Inflammatory macrophage (primary cell): Measurements from ENCODE around the gene CORO7.
"Not testable (repeated sequence)": the region's sequence is repeated elsewhere in the genome, so short reads cannot be mapped to it uniquely, and the experiment has no call there.

Experiments
- DNase-seq, 2 donors: peaks; one replicate each; pipeline ENCODE4 v3.0.0-alpha.2; 2020 to 2022

Gene CORO7

DNA sequence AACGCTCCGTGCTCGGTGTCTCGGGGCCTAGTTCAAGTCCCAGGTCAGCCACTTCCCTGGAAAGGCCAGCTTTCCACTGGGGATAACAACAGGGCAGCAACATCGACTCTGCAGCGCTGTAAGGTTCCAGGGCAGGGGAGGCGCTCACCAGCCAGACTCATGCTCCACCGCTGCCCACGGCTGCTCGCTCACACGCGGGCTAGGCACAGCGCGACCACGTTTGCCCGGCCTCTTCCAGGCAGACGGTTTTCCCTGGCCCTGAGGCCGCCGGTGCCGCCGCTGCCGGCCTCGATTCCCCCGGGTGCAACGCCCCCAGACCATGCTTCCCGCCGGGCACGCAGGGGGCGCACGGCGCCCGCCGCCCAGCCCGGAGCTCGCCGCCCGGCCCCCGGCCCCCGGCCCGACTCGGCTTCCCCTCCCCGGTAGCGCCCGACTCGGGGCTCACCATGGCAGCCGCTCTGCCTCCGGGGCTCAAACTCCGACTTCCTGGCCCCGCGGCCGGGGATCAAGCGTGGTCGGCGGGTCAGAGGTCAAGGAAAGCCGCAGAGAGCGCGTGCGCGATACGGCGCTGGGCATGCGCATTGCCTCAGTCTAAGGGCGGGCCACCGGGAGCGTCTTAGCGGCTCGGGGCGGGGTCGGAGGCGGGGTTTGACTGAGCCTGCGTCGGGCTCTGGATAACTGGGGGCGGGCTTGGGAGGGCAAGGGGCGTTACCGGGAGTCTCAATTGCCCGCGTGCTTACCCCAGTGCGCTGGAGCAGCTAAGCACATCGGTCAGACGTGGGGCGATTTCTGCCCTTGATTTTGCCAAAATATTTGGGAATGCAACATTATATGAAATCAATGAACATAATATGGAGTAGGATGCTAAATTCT lies 65.4 kb downstream of the CORO7 start, which contains the start of gene PAM16:
PAM16 (minus strand) TSS at position 535 of the 873 bp plus-strand sequence; CDS start at position 448, 87 bp downstream.
- peak; percentile 97 for DNase-seq

DNA sequence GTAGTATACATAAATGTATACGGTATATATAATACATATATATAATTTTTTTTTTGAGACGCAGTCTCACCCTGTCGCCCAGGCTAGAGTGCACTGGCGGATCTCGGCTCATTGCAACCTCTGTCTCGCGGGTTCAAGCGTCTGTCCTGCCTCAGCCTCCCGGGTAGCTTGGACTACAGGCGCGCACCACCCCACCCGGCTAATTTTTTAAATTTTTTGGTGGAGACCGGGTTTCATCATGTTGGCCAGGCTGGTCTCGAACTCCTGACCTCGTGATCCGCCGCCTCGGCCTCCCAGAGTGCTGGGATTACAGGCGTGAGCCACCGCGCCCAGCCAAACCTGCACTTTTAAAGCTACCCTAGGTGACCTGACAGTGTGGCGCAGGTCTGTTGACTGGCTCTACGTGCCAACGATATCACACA lies 66.0 kb downstream of the CORO7 start:
- no peak for DNase-seq

- no peak for DNase-seq
These were observed 67.1 kb downstream of the CORO7 start for GRCh38 chr16:4349332-4349731.

- no peak for DNase-seq
These were observed 68.5 kb downstream of the CORO7 start for GRCh38 chr16:4347765-4348509.

- DNase-seq: peak; percentile 82 to 87
These were observed 69.4 kb downstream of the CORO7 start for GRCh38 chr16:4347010-4347409.

GRCh38 chr16:4345836-4346781 lies 70.3 kb downstream of the CORO7 start:
- peak; percentile 55 to 70 for DNase-seq

- no peak for DNase-seq
These were observed 71.2 kb downstream of the CORO7 start for GRCh38 chr16:4344983-4345835.

DNA sequence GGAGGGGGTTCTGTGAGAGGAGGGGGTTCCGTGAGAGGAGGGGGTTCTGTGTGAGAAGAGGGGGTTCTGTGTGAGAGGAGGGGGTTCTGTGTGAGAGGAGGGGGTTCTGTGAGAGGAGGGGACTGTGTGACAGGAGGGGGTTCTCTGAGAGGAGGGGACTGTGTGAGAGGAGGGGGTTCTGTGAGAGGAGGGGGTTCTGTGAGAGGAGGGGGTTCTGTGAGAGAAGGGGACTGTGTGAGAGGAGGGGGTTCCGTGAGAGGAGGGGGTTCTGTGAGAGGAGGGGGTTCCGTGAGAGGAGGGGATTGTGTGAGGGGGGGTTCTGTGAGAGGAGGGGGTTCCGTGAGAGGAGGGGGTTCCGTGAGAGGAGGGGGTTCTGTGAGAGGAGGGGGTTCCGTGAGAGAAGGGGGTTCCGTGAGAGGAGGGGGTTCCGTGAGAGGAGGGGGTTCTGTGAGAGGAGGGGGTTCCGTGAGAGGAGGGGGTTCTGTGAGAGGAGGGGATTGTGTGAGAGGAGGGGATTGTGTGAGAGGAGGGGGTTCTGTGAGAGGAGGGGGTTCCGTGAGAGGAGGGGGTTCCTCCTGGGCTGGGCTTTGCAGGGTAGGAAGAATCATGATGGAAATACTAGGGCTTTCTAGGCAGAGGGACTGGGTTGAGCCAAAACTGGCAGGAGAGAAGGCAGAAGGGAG lies 72.0 kb downstream of the CORO7 start:
- DNase-seq: not testable (repeated sequence)

- DNase-seq: no peak
These were observed 73.3 kb downstream of the CORO7 start for GRCh38 chr16:4342866-4343744.

DNA sequence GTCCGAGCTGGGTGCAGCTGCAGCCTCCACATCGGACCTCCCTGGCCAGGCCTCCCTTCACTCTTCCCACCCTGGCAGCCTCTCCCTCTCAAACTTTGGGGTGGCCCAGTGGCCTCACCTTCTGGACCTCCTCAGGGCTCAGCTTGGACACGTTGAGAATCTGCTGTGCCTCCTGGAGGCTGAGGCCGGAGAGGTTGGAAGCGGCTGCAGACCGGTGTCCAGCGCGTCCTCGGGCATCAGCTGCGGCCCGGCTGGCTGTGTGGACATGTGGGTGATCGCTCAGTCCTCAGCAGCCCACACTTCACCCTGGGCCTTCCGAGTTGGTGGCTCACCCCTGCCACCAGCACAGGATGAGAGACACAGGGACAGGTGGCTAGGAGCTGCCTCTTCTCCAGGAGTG lies 75.1 kb downstream of the CORO7 start:
- no peak for DNase-seq

- DNase-seq: no peak
These were observed 76.0 kb downstream of the CORO7 start for GRCh38 chr16:4340443-4340842.

DNA sequence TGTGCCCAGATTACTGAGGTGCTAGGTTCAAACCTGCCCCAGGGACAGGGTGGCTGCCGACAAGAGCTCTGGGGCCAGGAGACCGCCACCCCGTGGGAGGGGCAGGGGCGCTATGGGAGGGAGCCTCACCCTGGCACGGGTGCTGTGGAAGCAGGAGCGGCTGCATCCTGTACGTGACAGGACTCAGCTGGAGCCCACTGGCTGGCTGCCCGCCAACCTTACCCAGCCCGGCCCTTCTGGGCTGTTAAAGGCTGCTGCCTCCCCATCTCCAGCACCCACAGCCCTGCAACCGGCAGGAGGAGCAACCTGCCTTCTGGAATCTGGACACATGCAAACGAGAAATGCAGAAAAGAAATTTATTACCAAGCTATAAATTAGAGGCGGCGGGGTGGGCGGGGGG lies 76.5 kb downstream of the CORO7 start:
- no peak for DNase-seq

DNA sequence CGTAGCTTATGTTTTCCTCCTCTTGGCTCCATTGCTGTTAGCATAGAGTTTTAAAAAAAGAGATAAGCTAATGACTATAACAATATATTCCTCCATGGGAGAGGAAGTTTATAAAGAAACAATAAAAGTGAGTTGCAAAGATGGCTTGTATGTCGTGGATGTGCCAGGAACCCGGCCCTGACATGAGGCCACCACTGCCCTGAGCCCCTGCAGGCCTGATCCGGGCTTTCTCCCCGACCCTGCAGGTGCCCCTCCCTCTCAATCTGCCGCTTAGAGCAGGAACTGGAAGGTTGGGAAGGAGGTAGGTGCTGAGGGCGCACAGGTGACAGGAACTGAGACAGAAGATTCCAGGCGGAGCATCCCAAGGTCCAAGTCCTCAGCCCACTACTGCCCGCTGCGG lies 76.9 kb downstream of the CORO7 start:
- no peak for DNase-seq

DNA sequence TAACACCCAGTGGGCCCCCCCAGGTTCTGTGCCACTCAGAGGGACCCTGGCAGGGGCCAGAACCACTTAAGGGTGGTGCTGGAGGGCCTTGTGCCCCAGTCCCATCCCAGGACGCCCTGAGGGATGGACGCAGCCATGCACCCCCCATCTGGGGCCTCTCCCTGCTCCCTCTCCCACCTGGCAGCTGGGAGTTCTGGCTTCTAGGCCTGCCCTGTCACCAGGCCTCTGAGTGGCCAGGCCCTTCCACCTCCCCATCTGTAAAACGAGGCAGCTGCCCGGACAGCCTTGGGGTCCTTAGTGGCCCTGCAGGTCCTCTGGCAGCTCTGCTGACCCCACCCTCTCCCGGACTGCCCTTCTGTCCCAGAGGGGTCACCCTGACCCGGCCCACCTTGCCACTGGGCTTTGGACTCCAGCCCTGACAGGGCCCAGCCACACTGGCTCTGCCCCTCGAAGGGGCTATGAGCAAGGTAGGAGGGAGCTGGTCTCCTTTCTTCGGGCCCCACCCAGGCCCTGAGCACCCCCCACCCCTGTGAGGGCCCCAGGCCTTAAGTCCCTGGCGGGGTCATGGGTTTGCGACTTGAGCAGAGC lies 77.6 kb downstream of the CORO7 start:
- no peak for DNase-seq

- DNase-seq: no peak
These were observed 78.2 kb downstream of the CORO7 start for GRCh38 chr16:4338125-4338582.

- DNase-seq: no peak
These were observed 78.8 kb downstream of the CORO7 start for GRCh38 chr16:4337540-4338088.

DNA sequence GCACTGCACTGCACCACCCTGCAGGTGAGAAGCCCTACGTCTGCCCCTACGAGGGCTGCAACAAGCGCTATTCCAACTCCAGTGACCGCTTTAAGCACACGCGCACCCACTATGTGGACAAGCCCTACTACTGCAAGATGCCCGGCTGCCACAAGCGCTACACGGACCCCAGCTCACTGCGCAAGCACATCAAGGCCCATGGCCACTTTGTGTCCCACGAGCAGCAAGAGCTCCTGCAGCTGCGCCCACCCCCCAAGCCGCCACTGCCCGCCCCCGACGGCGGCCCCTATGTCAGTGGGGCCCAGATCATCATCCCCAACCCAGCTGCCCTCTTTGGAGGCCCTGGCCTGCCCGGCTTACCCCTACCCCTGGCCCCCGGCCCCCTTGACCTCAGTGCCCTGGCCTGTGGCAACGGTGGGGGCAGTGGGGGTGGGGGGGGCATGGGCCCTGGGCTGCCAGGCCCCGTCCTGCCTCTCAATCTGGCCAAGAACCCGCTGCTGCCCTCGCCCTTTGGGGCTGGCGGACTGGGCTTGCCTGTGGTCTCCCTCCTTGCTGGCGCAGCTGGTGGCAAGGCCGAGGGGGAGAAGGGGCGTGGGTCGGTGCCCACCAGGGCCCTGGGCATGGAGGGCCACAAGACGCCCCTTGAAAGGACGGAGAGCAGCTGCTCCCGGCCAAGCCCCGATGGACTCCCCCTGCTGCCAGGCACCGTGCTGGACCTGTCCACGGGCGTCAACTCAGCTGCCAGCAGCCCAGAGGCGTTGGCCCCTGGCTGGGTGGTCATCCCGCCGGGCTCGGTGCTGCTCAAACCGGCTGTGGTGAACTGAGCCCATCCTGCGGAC lies 79.5 kb downstream of the CORO7 start:
- DNase-seq: no peak
